HUES64 (cell line): ENCODE data around the gene NRIP1.

ENCODE experiments used
- H3K27ac ChIP-seq: 2 replicates; pipeline ENCODE4 v1.7.0; 2013; ENCODE audit warnings: low read depth, low read length, inconsistent platforms
- H3K27me3 ChIP-seq: 2 replicates; pipeline ENCODE4 v1.6.1; 2013; ENCODE audit warnings: mild to moderate bottlenecking, low read length; ENCODE audit not compliant: insufficient read depth
- H3K36me3 ChIP-seq: 2 replicates; pipeline ENCODE4 v1.6.1; 2013; ENCODE audit warnings: mild to moderate bottlenecking, low read length; ENCODE audit not compliant: insufficient read depth
- H3K4me1 ChIP-seq: 2 replicates; pipeline ENCODE4 v1.6.1; 2013; ENCODE audit warnings: mild to moderate bottlenecking, low read length, moderate library complexity; ENCODE audit not compliant: insufficient read depth
- H3K4me3 ChIP-seq: 2 replicates; pipeline ENCODE4 v1.5.1; 2013; ENCODE audit warnings: mild to moderate bottlenecking, low read length, moderate library complexity
- H3K9ac ChIP-seq: 2 replicates; pipeline ENCODE4 v1.6.1; 2013; ENCODE audit warnings: mild to moderate bottlenecking, low read depth, low read length
- H3K9me3 ChIP-seq: 2 replicates; pipeline ENCODE4 v1.6.1; 2013; ENCODE audit warnings: low read depth, low read length; ENCODE audit not compliant: insufficient read depth
- WGBS: fragments of 150-250, 120-280 bp; methylation state at CpG from one replicate; pipeline ENCODE4 v1.1.7; 2013; ENCODE audit warnings: missing lambda C conversion rate; 5-methylcytosine and 5-hydroxymethylcytosine counted together

Gene NRIP1

GRCh38 chr21:14991957-14992356 lies 72.8 kb downstream of the NRIP1 start:
- H3K27ac ChIP-seq, result no peak overlapping the region
- H3K9me3 ChIP-seq, result no peaks in the 10 kb centered on the region
- H3K4me1 ChIP-seq, result peaks cover 21% of the 10 kb centered on the region
- no peaks in the 10 kb centered on the region for H3K36me3 ChIP-seq
- H3K4me3 ChIP-seq, result no peak overlapping the region
- 96% methylated on average over 8 of the region's 8 CpGs for WGBS
- H3K27me3 ChIP-seq, result peaks cover 27% of the 10 kb centered on the region
- H3K9ac ChIP-seq, result no peak overlapping the region

GRCh38 chr21:14989359-14989758 lies 75.4 kb downstream of the NRIP1 start:
- Histone ChIP-seq H3K36me3 (no peaks in the 10 kb centered on the region), H3K4me1 (peaks cover 19% of the 10 kb centered on the region), H3K4me3 (no peak overlapping the region), H3K9ac (no peak overlapping the region), H3K27me3 (peaks cover 37% of the 10 kb centered on the region), H3K9me3 (no peaks in the 10 kb centered on the region), H3K27ac (no peak overlapping the region)
- 85% methylated on average over 2 of the region's 2 CpGs for whole genome bisulfite sequencing

- Histone ChIP-seq H3K36me3 (no peaks in the 10 kb centered on the region), H3K9ac (no peak overlapping the region), H3K4me3 (no peak overlapping the region), H3K27me3 (peaks cover 37% of the 10 kb centered on the region), H3K27ac (no peak overlapping the region), H3K4me1 (peaks cover 19% of the 10 kb centered on the region), H3K9me3 (no peaks in the 10 kb centered on the region; the same call in 1 of the 2 replicates)
- 71% methylated on average over 3 of the region's 3 CpGs for WGBS
Measured at GRCh38 chr21:14988760-14989159, 76.0 kb downstream of the NRIP1 start.

- Histone ChIP-seq H3K27me3 (peaks cover 37% of the 10 kb centered on the region), H3K4me3 (no peak overlapping the region), H3K9ac (no peak overlapping the region), H3K9me3 (no peaks in the 10 kb centered on the region; the same call in 1 of the 2 replicates), H3K27ac (peak overlapping the region; percentile 39; the same call in 1 of the 2 replicates), H3K36me3 (no peaks in the 10 kb centered on the region), H3K4me1 (peaks cover 19% of the 10 kb centered on the region)
- WGBS, result 59% methylated on average over 3 of the region's 5 CpGs
Measured at GRCh38 chr21:14987370-14988170, 77.2 kb downstream of the NRIP1 start.

GRCh38 chr21:14985306-14985705 lies 79.5 kb downstream of the NRIP1 start:
- no peak overlapping the region for H3K4me3 ChIP-seq
- H3K4me1 ChIP-seq, result peaks cover 19% of the 10 kb centered on the region
- no peaks in the 10 kb centered on the region for H3K36me3 ChIP-seq
- peaks cover 34% of the 10 kb centered on the region for H3K27me3 ChIP-seq
- H3K9me3 ChIP-seq, result no peaks in the 10 kb centered on the region; the same call in 1 of the 2 replicates
- 87% methylated on average over 3 of the region's 3 CpGs for WGBS
- H3K27ac ChIP-seq, result no peak overlapping the region
- no peak overlapping the region for H3K9ac ChIP-seq

- 91% methylated on average over 3 of the region's 3 CpGs for WGBS
Measured at GRCh38 chr21:14982336-14982735, 82.5 kb downstream of the NRIP1 start.

GRCh38 chr21:14981246-14981645 lies 83.6 kb downstream of the NRIP1 start:
- H3K27me3 ChIP-seq, result peaks cover 4% of the 10 kb centered on the region; the same call in 1 of the 2 replicates
- H3K9me3 ChIP-seq, result no peaks in the 10 kb centered on the region; the same call in 1 of the 2 replicates
- no peak overlapping the region for H3K4me3 ChIP-seq
- peaks cover 8% of the 10 kb centered on the region for H3K4me1 ChIP-seq
- H3K36me3 ChIP-seq, result no peaks in the 10 kb centered on the region
- no peak overlapping the region for H3K9ac ChIP-seq
- WGBS, result 77% methylated on average over 5 of the region's 5 CpGs
- H3K27ac ChIP-seq, result no peak overlapping the region

More at GRCh38 chr21:14982336-14982735, 82.5 kb downstream of the NRIP1 start:
- H3K9ac ChIP-seq, result no peak overlapping the region
- H3K36me3 ChIP-seq, result no peaks in the 10 kb centered on the region
- no peaks in the 10 kb centered on the region; the same call in 1 of the 2 replicates for H3K9me3 ChIP-seq
- H3K27me3 ChIP-seq, result peaks cover 15% of the 10 kb centered on the region; the same call in 1 of the 2 replicates
- peaks cover 7% of the 10 kb centered on the region for H3K4me1 ChIP-seq
- no peak overlapping the region for H3K27ac ChIP-seq
- no peak overlapping the region for H3K4me3 ChIP-seq

GRCh38 chr21:14979264-14979663 lies 85.5 kb downstream of the NRIP1 start:
- Histone ChIP-seq H3K9ac (no peak overlapping the region), H3K27me3 (no peaks in the 10 kb centered on the region), H3K27ac (no peak overlapping the region), H3K9me3 (no peaks in the 10 kb centered on the region; the same call in 1 of the 2 replicates), H3K4me3 (no peak overlapping the region), H3K36me3 (no peaks in the 10 kb centered on the region), H3K4me1 (peaks cover 8% of the 10 kb centered on the region)

GRCh38 chr21:14977814-14978213 lies 87.0 kb downstream of the NRIP1 start:
- Histone ChIP-seq H3K9me3 (no peaks in the 10 kb centered on the region), H3K4me1 (peaks cover 8% of the 10 kb centered on the region), H3K27me3 (no peaks in the 10 kb centered on the region), H3K27ac (no peak overlapping the region), H3K36me3 (no peaks in the 10 kb centered on the region), H3K4me3 (no peak overlapping the region), H3K9ac (no peak overlapping the region)
- 94% methylated on average over 4 of the region's 5 CpGs for WGBS

GRCh38 chr21:14975136-14975919 lies 89.5 kb downstream of the NRIP1 start:
- Histone ChIP-seq H3K27ac (no peak overlapping the region), H3K4me3 (no peak overlapping the region)
- WGBS, result 97% methylated on average over 2 of the region's 6 CpGs

GRCh38 chr21:14972678-14973077 lies 92.1 kb downstream of the NRIP1 start:
- Histone ChIP-seq H3K4me1 (peaks cover 8% of the 10 kb centered on the region), H3K4me3 (no peak overlapping the region), H3K27ac (no peak overlapping the region), H3K27me3 (no peaks in the 10 kb centered on the region), H3K36me3 (peaks cover 7% of the 10 kb centered on the region), H3K9ac (no peak overlapping the region), H3K9me3 (no peaks in the 10 kb centered on the region)
- 95% methylated on average over 6 of the region's 6 CpGs for WGBS

More at GRCh38 chr21:14975136-14975919, 89.5 kb downstream of the NRIP1 start:
- peaks cover 8% of the 10 kb centered on the region for H3K4me1 ChIP-seq
- no peak overlapping the region for H3K9ac ChIP-seq
- no peaks in the 10 kb centered on the region for H3K36me3 ChIP-seq
- no peaks in the 10 kb centered on the region for H3K27me3 ChIP-seq
- no peaks in the 10 kb centered on the region for H3K9me3 ChIP-seq
